GM18861 (cell line): ENCODE results near the gene TSPAN5.

Source experiments
- ATAC-seq: cut with Tn5 transposase; IDR thresholded peaks from one replicate; pipeline ENCODE4 v1.9.1; 2021; ENCODE audit not compliant: unreplicated experiment

The TSPAN5 gene

GRCh38 chr4:98620087-98620784 lies 38.2 kb downstream of the TSPAN5 start:
- ATAC-seq: no peak

- ATAC-seq: no peak
Observed at GRCh38 chr4:98619180-98619579, 39.2 kb downstream of the TSPAN5 start.

- ATAC-seq: no peak
Observed at GRCh38 chr4:98618680-98619079, 39.7 kb downstream of the TSPAN5 start.

- no peak for ATAC-seq
Observed at GRCh38 chr4:98617358-98618047, 40.9 kb downstream of the TSPAN5 start.

- ATAC-seq: no peak
Observed at GRCh38 chr4:98615991-98616390, 42.4 kb downstream of the TSPAN5 start.

- ATAC-seq: no peak
Observed at GRCh38 chr4:98614662-98615061, 43.7 kb downstream of the TSPAN5 start.

GRCh38 chr4:98614094-98614493 lies 44.3 kb downstream of the TSPAN5 start:
- ATAC-seq: no peak

GRCh38 chr4:98613453-98614075 lies 44.8 kb downstream of the TSPAN5 start:
- no peak for ATAC-seq

GRCh38 chr4:98612318-98613250 lies 45.8 kb downstream of the TSPAN5 start:
- ATAC-seq: peak; percentile 79

- ATAC-seq: no peak
Observed at GRCh38 chr4:98611677-98612317, 46.6 kb downstream of the TSPAN5 start.

GRCh38 chr4:98610926-98611676 lies 47.3 kb downstream of the TSPAN5 start:
- no peak for ATAC-seq

GRCh38 chr4:98610431-98610830 lies 48.0 kb downstream of the TSPAN5 start:
- no peak for ATAC-seq

- no peak for ATAC-seq
Observed at GRCh38 chr4:98609934-98610333, 48.5 kb downstream of the TSPAN5 start.

GRCh38 chr4:98608356-98608755 lies 50.1 kb downstream of the TSPAN5 start:
- ATAC-seq: no peak

GRCh38 chr4:98606894-98607293 lies 51.5 kb downstream of the TSPAN5 start:
- ATAC-seq: no peak

- ATAC-seq: no peak
Observed at GRCh38 chr4:98605216-98605615, 53.2 kb downstream of the TSPAN5 start.

- ATAC-seq: no peak
Observed at GRCh38 chr4:98604723-98605122, 53.7 kb downstream of the TSPAN5 start.

GRCh38 chr4:98603683-98604521 lies 54.5 kb downstream of the TSPAN5 start:
- ATAC-seq: no peak

GRCh38 chr4:98602270-98602669 lies 56.1 kb downstream of the TSPAN5 start:
- ATAC-seq: peak; percentile 57
